Measurements from ENCODE around the gene BCL2L2.

- TF ChIP-seq CTCF (IDR thresholded peaks at IDR 0.05; ENCODE audit: low read length) (no peak), EZH2 (IDR thresholded peaks at IDR 0.05; ENCODE audit: borderline replicate concordance, low read length) (no peak)
These were observed at the start of gene BCL2L2 for GRCh38 chr14:23306412-23307145.
